Parathyroid adenoma (tissue), 2 donors: Measurements from ENCODE around the gene C8G.

Experiments
- H2AFZ ChIP-seq: fragments of 300-600 bp; sonication (generic); one replicate; pipeline ENCODE4 v1.7.0; 2017; ENCODE audit warnings: antibody characterized with exemption, mild to moderate bottlenecking
- H3K27ac ChIP-seq: fragments of 300-600 bp; sonication (generic); one replicate; pipeline ENCODE4 v1.7.0; 2017
- H3K27me3 ChIP-seq: fragments of 300-600 bp; sonication (generic); one replicate; pipeline ENCODE4 v1.7.0; 2017; ENCODE audit warnings: low read length; ENCODE audit not compliant: control insufficient read depth, insufficient read depth
- H3K36me3 ChIP-seq: fragments of 300-600 bp; sonication (generic); one replicate; pipeline ENCODE4 v1.7.0; 2017; ENCODE audit warnings: low read length; ENCODE audit not compliant: control insufficient read depth, insufficient read depth
- H3K4me1 ChIP-seq: fragments of 300-600 bp; sonication (generic); one replicate; pipeline ENCODE4 v1.7.0; 2017; ENCODE audit warnings: control low read depth
- H3K4me2 ChIP-seq: fragments of 300-600 bp; sonication (generic); one replicate; pipeline ENCODE4 v1.7.0; 2017; ENCODE audit warnings: low read length
- H3K4me3 ChIP-seq: fragments of 300-600 bp; sonication (generic); one replicate; pipeline ENCODE4 v1.7.0; 2017; ENCODE audit warnings: low read depth, low read length
- H3K79me2 ChIP-seq: fragments of 300-600 bp; sonication (generic); one replicate; pipeline ENCODE4 v1.7.0; 2017; ENCODE audit warnings: control low read depth
- H3K9ac ChIP-seq: fragments of 300-600 bp; sonication (generic); one replicate; pipeline ENCODE4 v1.7.0; 2017; ENCODE audit warnings: mild to moderate bottlenecking
- H3K9me3 ChIP-seq: fragments of 300-600 bp; sonication (generic); one replicate; pipeline ENCODE4 v1.7.0; 2017; ENCODE audit warnings: low read length; ENCODE audit not compliant: control insufficient read depth
- CTCF ChIP-seq: fragments of 300-600 bp; sonication (generic); IDR thresholded peaks from one replicate; pipeline ENCODE4 v1.7.0; 2017; ENCODE audit warnings: antibody characterized with exemption, mild to moderate bottlenecking
- donor health status: primary hyperparathyroidism.

Gene C8G

GRCh38 chr9:136903041-136903554 lies 41.9 kb upstream of the C8G start:
- Histone ChIP-seq H2AFZ (no peak overlapping the region), H3K4me2 (no peak overlapping the region), H3K27me3 (no peaks in the 10 kb centered on the region), H3K36me3 (no peaks in the 10 kb centered on the region), H3K9me3 (no peaks in the 10 kb centered on the region), H3K27ac (peak overlapping the region; percentile 51), H3K9ac (no peak overlapping the region), H3K79me2 (no peaks in the 10 kb centered on the region), H3K4me3 (no peak overlapping the region), H3K4me1 (peaks cover 6% of the 10 kb centered on the region)
- no peak for TF ChIP-seq CTCF

DNA sequence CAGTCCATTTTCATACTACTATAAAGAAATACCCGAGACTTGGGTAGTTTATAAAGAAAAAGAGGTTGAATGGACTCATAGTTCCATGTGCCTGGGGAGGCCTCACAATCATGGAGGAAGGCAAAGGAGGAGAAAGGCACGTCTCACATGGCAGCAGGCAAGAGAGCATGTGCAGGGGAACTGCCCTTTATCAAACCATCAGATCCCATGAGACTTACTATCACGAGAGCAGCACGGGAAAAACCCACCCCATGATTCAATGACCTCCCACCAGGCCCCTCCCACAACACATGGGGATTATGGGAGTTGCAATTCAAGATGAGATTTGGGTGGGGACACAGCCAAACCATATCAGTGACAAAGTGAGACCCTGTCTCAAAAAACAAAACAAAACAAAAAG lies 38.8 kb upstream of the C8G start:
- Histone ChIP-seq H3K4me3 (no peak overlapping the region), H3K4me2 (no peak overlapping the region), H3K27me3 (no peaks in the 10 kb centered on the region), H3K9ac (no peak overlapping the region), H3K4me1 (peaks cover 6% of the 10 kb centered on the region), H3K27ac (no peak overlapping the region), H3K79me2 (no peaks in the 10 kb centered on the region), H2AFZ (no peak overlapping the region), H3K9me3 (no peaks in the 10 kb centered on the region), H3K36me3 (no peaks in the 10 kb centered on the region)
- TF ChIP-seq CTCF: no peak

DNA sequence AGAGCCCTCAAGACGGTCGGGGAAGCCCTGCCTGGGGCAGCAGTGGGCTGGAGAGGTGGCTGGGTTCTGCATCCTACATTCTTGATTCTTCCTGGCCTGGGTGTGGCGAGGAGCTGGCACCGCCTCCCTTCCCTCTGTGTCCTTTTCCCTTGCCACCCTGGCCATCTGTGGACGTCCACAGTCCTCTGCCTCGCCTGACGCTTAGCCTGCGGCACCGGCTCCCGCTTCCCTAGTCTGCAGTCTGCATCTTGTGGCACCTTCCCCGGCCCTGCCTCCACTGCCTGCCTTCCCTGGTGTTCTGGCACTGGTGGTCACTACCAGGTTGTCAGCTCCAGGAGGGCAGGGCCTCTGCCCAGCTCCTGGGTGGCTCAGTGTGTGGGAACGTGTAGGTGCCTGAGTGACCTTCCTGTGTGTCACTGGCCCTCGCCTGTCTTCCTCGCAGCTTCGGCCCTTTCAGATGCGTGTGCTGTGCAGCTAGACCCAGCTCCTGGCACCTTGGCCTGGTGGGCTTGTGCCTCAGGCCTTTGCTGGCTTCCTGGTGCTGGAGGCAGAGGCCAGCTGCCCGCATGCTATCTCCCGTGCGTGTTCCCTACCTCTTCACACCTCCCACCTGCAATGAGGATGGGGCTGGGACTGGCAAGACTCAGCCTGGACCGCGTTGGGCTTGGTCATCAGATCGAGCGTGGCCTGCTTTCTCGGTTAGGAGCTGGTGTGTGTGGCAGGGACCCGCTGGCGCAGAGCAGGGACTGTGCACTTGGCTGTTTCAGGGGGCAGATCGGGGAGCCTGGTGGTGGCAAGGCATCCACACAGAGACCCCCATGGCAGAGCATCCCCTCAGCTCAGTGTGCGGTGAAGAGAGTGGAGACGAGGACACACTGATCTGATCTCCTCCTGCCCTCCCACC lies 37.8 kb upstream of the C8G start:
- Histone ChIP-seq H3K27ac (no peak overlapping the region), H3K4me1 (peaks cover under 1% of the 10 kb centered on the region), H3K4me2 (no peak overlapping the region), H2AFZ (no peak overlapping the region), H3K4me3 (no peak overlapping the region), H3K9me3 (no peaks in the 10 kb centered on the region), H3K36me3 (no peaks in the 10 kb centered on the region), H3K9ac (no peak overlapping the region), H3K79me2 (no peaks in the 10 kb centered on the region), H3K27me3 (no peaks in the 10 kb centered on the region)
- TF ChIP-seq CTCF: no peak

DNA sequence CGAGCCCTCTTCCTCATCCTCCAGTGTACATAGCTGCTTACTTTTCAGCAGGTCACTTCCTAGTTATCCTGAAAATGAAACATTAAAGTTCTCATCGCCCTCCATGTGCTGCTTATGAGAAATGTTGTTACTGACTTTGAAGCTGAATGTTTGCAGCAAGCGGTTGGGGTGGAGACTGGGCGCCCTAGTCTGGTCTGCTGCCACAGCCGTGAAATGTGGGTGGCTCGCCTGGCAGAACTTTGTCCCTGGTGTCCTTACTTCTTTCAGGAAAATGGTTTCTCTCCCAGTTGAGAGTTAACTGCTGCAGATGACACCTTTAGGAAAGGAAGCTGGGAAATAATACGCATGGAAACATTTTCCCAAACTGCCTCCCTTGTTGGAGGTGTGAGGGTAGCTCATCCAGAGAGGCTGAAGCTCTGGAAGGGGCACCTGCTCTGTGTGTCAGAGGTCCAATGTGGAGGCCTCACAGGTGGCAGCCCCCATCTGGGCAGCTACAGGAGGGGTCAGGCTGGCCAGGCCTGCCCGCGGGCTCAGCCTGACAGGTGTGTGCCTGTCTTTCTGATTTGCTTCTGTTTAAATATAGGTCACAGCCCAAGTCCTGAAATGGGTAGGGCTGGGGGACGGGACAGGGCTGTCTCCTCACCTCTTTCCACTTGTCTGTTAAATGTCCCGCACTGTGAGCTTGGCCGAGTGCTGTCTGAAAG lies 34.7 kb upstream of the C8G start:
- Histone ChIP-seq H3K79me2 (no peaks in the 10 kb centered on the region), H3K4me3 (no peak overlapping the region)

More for the DNA sequence above, 34.7 kb upstream of the C8G start:
- Histone ChIP-seq H3K4me2 (no peak overlapping the region), H2AFZ (no peak overlapping the region), H3K36me3 (no peaks in the 10 kb centered on the region), H3K4me1 (no peaks in the 10 kb centered on the region), H3K9me3 (no peaks in the 10 kb centered on the region), H3K27ac (no peak overlapping the region), H3K27me3 (no peaks in the 10 kb centered on the region), H3K9ac (no peak overlapping the region)
- no peak for TF ChIP-seq CTCF
